ENCODE measurements around the gene DPM2.
A peak's percentile ranks its signal among the peaks of the same experiment; 100 is the strongest.

DPM2 gene

DNA sequence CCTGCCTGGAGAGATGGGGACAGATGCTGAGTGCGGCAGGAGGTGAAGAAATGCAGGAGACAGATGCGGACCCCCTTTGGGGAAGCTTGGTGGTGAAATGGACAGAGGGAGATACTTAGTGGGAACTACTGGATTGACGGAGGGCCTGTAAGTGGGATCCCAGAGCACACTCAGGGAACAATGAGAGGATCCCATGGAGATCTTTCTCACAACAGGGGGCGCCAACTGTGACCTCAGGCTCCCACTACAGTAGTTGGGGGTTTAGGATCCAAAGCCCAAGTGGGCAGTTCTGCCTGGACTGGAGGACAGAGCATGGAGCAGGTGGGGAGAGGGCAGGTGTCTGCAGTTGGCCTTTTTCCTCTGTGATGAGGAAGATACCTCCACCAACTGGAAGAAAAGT, 3.4 kb downstream of the DPM2 start:
- no peak for DNase-seq

GRCh38 chr9:127931092-127931881, 6.4 kb downstream of the DPM2 start:
- peak; percentile 58 for DNase-seq

DNA sequence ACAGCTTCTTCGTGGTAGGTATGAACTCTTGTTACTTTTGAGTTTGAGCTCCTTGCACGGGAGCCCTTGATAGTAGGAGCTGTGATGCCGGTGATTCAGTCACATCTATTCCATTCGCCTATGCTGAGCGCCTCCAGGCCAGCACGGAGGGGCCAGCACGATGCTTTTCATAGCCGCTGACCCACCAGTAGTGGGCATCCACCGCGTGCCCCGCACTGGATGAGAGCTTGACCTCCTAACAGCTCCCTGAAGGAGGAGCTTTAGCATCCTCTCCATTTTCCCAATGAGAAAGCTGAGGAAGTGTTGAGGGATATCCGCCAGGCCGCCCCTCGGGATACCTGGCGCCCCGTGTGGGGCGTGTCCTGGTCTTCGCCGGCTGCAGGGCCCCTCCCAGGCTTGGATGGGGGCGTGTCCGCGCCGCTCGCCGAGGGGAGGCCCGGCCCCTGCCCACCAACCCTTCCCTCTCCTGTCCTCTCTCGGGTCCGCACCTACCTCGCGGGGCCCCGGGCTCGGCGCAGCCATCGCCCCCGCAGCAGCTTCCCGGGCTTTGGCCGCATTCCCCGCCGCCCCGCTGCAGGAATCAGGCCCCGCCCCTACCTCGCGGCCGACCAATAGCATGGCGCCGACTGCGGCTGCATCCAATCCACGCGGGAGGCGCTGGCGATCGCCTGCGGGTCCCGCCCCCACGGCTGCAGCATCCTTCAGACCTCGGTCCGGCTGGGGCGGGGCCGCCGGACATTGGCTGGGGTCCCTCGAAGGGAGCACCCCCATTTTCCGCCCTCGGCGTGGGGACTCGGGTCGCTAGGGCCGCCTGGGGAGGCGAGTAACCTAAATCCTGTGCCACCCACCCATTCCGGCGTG, 7.2 kb downstream of the DPM2 start, which contains the start of gene PIP5KL1:
Gene PIP5KL1, minus strand, starts transcription at position 547 of the 861 bp plus-strand sequence. Its CDS starts 25 bp downstream, at position 522.
- DNase-seq: peak; percentile 69

DNA sequence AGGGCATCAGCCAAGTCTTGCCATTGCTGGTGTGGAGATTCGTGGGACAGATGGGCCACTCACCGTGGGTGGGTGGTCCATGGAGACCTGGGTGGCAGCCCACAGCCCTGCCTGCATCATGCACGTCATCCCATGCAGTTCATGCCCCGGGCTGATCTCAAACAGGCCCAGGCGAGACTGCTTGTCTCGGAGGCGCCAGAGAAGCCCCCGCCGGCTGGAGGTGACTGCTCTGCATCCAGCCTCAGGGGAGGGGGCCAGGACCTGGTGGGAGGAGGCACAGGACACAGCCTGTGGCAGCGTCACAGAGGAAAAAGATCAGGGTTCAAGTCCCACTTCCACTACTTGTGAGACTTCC, 8.1 kb downstream of the DPM2 start:
- no peak for DNase-seq

- no peak for DNase-seq
Observed at GRCh38 chr9:127928676-127929624, 8.7 kb downstream of the DPM2 start.

DNA sequence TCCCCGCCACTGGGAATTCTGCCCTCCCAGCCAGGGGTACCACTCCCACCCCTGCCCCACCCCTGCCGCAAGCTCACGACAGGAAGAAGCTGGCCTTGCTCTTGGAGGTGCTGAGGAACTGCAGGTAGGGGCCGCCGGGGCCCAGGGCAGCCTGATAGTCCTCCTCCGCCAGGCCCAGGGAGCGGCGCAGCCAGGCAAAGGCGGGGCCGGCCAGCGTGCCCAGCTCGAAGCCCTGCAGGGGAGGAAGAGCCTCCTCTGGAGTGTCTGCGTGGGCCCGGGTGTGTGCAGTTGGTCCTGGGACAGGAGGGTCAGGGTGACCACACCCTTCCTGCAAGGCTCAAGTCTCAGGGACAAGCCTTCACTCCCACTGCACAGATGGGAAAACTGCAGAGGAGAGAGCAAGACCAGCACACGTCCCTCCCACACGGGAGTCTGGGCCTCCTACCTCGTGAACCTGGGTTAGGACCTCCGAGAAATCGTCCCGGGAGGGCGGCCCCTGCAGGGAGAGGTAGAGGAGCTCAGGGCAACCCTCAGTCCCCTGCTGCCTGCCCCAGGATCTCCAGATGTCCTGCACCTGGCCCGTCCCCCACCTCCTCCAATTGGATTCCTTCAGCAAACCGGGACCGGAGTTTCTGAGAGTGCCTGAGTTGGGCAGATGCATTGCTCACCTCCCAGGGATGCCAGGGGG, 9.5 kb downstream of the DPM2 start:
- DNase-seq: no peak

DNA sequence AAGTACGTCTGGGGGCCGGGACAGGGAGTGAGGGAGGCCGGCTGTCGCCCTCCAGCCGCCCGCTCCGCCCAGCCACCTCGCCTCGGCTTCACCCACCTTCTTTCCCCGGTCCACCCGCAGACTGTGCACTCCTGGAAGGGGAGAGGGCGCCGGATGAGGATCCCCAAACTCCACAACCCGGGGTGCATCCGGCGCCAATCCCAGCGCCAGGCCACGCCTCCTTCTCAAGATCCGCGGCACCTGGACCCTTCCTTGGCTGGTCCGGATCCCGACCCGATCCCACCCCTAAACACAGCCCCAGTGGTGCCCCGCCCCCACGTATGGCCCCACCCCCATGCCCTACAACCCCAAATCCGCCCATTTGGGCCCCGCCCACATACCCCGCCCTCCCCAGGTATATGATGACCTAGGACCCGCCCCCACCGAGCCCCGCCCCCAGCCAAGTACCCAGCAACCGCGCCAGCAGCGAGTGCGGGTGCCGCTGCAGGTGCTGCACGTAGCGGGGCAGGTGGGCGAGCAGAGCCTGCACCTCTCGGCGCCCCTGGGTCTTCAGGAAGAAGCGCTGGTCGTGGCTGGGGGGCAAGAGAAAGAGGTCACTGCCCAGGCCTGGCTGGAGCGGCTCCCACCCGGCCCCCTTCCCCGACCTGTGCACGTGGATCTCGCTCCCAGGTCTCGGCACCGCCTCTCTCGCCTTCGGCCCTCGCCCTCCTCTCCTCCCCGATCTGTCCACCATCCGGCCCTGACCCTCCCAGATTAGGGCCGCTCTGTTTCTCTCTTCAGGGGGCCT, 10.3 kb downstream of the DPM2 start:
- DNase-seq: no peak

GRCh38 chr9:127926906-127927200, 10.8 kb downstream of the DPM2 start:
- DNase-seq: no peak

DNA sequence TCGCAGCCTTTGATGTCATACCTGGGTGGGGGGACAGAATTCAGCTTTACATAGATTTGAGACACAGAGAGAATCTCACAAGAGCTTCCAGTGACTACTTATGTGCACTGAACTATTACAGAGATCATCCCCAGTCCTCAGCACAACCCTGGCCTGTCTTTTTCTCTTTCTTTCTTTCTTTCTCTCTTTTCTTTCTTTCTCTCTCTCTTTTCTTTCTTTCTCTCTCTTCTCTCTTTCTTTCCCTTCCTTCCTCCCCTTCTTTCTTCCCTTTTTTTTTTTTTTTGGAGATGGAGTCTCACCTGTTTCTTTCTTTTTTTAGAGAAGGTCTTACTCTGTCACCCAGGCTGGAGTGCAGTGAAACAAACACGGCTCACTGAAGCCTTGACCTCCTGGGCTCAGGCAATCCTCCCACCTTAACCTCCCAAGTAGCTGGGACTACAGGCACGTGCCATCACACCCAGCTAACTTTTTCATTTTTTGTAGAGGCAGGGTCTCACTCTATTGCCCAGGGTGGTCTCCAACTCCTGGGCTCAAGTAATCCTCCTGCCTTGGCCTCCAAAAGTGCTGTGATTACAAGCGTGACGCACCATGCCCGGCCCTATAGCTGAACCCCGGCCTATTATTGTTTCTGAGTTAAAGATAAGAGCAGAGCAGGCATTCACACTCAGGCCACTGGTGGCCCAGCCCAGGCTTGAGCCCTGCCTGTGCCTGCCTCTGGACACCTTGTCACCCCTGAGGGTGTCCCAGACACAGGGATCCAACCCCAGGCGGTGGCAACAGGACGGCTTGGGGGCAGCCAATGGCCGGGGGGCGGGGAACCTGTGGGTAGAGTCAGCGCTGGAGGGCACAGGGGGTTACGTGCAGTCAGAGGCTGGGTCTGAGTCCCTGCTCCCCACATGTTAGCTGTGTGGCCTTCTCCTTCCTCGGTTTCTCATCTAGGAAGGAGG, 11.4 kb downstream of the DPM2 start:
- DNase-seq: no peak

DNA sequence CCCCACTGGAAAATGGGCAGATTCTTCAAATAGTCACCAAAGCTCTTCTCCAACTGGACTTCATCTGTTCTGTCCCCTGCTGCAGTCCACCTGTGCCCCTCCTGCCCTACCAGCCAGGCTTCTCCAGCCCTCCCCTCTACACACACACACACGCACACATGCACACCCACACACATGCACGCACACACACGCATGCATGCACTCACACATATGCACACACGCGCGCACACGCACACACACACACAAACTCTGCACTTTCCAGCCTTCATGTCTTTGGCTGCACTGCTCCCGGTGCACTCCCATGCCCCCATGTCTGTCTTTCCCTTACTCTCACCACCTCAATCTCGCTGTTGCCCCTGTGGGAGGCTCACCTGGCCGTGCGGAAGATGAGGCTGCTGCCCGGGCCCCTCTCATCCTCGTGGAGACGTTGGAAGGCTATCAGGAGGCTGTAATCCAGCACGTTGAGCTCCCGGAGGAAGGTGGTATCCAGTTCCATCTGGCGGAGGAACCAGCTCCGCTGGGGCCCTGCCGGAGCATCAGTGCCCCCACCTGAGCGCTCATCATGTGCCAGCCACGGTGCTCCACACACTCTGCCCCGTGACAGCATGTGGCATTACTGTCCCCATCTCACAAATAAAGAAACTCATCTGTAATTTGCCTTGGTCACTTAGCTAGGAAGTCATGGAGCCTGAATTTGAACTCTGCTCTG, 12.8 kb downstream of the DPM2 start:
- DNase-seq: no peak

- DNase-seq: peak; percentile 13
Observed at GRCh38 chr9:127923771-127924170, 13.9 kb downstream of the DPM2 start.

DNA sequence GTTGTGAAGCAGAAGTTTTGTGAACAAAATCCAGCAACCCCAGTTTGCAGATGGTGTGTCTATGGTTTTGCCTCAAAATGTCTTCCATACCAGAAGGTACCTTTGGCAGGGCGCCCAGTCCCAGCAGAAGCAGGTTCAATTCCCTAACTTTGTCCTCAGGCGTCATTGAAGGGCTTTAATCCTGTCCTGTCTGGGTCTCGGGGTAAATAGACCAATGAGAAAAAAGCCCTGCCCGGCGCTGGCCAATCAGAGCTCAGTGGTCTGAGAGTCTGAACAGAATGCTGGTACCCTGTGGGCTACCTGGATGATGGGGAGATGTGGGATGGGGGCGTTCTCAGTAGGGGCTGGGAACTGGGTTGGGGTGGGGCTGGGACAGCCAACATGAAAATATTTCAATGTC, 14.6 kb downstream of the DPM2 start:
- no peak for DNase-seq

- DNase-seq: peak; percentile 36
Observed at GRCh38 chr9:127921557-127922120, 16.0 kb downstream of the DPM2 start.

DNA sequence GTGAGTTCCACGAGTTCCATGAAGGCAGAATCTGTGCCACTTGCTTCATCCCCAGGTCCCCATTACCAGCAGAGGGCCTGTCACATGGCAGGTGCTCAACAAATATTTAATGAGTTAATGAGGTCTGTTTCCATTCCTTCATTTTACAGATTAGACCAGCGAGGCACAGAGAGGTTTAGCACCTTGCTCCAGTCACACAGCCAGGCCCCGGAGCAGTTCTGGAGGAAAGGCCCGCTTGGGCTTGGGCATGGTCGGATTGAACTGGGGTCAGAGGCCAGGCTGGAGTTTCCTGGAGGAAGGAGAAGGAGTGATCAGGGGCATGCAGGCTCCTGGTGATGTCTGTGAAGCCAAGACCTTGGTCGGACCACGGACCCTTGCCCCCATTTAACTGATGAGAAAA, 16.9 kb downstream of the DPM2 start:
- no peak for DNase-seq

DNA sequence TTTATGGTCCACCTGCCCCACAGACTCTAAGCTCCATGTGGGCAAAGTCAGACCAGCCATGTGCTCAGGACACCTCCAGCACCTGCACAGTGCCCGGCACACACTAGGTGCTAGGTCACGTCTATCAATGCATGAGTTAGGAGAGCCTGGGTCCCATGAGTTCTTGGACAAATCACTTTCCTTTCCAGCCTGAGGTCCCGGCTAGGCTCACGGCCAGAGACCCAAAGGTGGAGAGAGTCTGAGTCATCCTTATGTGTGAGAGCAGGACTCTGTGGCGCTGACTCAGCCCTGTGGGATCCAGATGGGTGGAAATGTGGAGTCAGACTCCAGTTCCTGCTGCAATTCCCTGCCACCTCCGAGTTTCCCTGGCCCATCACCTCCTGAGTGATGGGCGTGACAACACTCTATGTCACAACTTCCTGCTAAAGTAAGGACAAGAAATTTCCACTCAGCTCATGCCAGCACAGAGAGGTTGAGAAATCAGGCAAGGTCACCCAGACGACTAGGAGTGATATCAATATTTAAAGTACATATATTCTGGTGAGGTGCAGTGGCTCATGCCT, 18.3 kb downstream of the DPM2 start:
- peak; percentile 97 for DNase-seq

DNA sequence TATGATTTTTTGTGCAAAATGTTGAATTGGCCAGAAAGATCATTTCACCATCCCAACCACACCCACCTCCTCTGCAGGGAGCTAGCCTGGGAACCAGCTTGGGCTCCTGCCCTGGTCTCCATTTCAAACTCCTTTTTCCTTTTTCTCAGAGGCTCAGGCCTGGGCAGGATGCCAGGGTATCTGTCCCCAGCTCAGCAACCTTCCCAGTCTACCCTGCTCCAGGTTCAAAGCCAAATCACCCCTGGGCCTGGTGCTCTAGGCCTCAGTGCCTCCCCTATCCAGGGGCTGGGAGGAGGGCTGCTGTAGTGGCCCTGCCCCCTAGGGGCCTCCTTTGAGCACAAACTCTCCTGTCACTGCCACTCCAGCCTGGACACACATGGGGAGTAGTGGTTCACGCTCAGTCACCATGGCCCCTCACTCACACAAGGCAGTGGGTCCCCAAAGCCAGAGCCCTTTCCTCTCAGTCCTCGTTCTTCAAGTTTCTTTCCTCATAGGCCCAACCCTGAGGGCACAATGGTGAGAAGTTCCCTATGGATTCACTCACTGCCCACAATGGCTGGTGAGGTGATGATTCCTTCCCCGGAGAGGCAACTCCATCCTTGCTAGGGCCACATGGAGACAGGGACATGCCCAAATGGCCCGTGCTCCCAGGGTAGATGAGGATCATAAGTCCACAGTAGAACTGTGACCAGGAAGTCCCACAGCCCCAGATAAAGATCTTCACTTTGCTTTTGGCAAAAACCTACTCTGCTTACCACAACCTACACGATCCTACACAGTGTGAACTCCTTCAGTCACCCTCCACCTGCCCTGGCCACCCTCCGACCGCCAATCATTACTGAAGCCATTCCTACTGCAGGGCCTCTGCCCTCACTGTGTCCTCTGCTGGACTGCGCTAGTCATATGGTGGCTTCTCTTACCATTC, 19.2 kb downstream of the DPM2 start:
- no peak for DNase-seq

DNA sequence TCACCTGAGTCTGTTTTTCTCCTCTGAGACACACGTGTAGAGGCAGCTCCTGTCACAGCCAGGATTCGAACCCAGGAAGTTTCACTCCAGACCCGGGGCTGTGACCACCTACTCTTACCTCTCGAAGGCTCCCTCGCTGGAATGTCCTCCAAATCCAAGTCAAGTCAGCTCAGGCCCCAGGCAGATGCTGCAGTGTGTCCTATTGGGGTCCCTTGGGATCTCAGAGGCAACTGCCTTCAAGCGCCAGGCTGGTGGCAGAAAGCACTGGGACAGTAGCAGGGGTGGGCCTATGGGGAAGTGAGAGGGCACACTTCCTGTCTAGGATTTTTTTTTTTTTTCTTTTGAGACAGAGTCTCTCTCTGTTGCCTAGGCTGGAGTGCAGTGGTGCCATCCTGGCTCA, 20.1 kb downstream of the DPM2 start:
- no peak for DNase-seq

All from kidney glomerular epithelial cell (primary cell).